ENCODE measurements around the gene OR2T27. TPM values are rescaled to one million over a fixed set of nuclear protein-coding genes. Genes with fewer than 3 reads are reported as not detected.
"Not testable (repeated sequence)": the region's sequence is repeated elsewhere in the genome, so short reads cannot be mapped to it uniquely, and the experiment has no call there.

The OR2T27 gene
- total RNA-seq, 4 donors from 2014 or later = not detected

DNA sequence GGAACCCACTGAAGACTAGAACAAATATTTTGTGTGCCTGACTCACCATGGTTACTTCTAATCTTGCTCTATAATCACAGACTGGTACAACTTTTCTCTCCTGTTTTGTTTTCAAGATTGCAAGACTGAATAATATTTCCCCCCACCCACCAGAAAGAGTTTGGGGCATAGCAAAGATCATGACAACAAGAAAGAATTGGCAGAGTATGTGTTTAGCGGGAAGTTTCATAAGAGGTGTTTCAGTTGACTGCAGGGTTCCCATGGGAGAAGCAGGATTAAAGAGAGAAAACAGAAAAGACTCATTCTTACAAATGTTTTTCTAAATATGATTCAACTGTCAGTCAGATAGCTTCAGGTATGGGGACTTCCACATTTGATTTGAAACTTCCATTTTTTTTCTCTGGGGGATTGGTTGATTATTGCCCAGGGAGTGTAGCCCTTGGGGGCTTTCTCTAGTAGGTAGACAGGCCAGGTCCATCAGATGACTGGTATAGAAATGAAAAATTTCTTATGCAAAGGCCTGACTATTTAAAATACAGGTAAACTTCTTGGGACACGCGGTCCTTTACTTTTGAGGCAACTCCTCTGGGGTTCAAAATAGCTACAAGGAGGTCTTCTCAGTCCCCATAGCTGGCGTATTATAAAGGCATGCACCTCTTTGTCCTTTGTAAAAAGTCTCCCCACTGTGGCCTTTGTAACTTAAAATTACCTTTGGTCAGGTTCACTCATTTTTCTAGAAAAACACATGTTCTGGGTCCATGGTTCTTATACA is 33.4 kb upstream of the OR2T27 start:
- H3K9me3 ChIP-seq = no peaks in the 10 kb centered on the region
- WGBS, 2 donors = 81 to 90% methylated on average over 4 of the region's 4 CpGs
- H3K4me3 ChIP-seq = no peak overlapping the region
- DNase-seq = no peak
- no peaks in the 10 kb centered on the region for H3K36me3 ChIP-seq
- no peak for TF ChIP-seq POLR2A (IDR thresholded peaks at IDR 0.05)
- TF ChIP-seq, protein P1, sequence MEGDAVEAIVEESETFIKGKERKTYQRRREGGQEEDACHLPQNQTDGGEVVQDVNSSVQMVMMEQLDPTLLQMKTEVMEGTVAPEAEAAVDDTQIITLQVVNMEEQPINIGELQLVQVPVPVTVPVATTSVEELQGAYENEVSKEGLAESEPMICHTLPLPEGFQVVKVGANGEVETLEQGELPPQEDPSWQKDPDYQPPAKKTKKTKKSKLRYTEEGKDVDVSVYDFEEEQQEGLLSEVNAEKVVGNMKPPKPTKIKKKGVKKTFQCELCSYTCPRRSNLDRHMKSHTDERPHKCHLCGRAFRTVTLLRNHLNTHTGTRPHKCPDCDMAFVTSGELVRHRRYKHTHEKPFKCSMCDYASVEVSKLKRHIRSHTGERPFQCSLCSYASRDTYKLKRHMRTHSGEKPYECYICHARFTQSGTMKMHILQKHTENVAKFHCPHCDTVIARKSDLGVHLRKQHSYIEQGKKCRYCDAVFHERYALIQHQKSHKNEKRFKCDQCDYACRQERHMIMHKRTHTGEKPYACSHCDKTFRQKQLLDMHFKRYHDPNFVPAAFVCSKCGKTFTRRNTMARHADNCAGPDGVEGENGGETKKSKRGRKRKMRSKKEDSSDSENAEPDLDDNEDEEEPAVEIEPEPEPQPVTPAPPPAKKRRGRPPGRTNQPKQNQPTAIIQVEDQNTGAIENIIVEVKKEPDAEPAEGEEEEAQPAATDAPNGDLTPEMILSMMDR (IDR thresholded peaks at IDR 0.05) = no peak
- intact Hi-C loops (cut with DNase I) = no loop called here
- no peaks in the 10 kb centered on the region for H3K27me3 ChIP-seq
- no peak overlapping the region for H3K27ac ChIP-seq
- H3K4me1 ChIP-seq = no peaks in the 10 kb centered on the region

DNA sequence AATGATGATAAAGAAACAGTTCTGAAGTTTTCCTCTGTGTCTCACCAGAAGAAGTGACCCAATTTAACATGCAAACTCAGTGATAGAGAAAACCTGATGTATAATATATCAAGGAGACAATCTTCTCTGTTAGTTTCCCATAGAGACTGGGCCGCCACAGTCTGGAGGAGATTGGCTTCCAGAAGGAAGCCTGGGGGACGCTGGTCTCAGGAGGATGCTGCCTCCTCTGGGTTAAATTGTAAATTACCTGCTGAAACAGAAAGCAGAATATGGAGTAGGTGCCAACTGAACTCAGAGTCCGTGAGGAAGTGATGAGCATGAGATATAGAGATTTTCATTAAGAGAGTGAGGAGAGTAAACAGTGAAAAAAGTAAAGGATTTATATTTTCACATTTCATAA is 31.5 kb upstream of the OR2T27 start:
- intact Hi-C loops (cut with DNase I) = no loop called here
- Histone ChIP-seq H3K4me1 (no peaks in the 10 kb centered on the region), H3K4me3 (no peak overlapping the region), H3K27me3 (no peaks in the 10 kb centered on the region), H3K36me3 (no peaks in the 10 kb centered on the region), H3K9me3 (no peaks in the 10 kb centered on the region), H3K27ac (no peak overlapping the region)
- whole genome bisulfite sequencing, 2 donors = 33 to 34% methylated on average over 3 of the region's 3 CpGs
- no peak for DNase-seq
- no peak for TF ChIP-seq POLR2A (IDR thresholded peaks at IDR 0.05)
- TF ChIP-seq, protein P1 (IDR thresholded peaks at IDR 0.05) = no peak

DNA sequence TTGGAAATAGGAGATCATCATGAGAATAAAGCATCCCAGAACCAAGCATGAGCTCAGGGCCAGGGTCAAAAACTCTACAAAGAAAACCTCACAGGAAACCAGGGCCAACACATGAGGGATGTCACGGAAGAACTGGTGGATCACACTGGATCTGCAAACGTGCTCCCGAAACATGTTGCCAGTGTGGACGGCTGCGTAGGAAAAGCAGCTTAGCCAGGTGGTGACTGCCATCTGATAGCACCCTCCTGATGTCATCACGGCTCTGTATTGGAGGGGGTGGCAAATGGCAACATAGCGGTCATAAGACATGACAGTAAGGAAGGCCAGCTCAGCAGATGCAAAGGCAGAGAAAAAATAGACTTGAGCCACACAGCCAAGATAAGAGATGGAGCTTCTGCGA is 26.3 kb upstream of the OR2T27 start:
- WGBS, 2 donors = 76 to 78% methylated on average over 8 of the region's 8 CpGs

DNA sequence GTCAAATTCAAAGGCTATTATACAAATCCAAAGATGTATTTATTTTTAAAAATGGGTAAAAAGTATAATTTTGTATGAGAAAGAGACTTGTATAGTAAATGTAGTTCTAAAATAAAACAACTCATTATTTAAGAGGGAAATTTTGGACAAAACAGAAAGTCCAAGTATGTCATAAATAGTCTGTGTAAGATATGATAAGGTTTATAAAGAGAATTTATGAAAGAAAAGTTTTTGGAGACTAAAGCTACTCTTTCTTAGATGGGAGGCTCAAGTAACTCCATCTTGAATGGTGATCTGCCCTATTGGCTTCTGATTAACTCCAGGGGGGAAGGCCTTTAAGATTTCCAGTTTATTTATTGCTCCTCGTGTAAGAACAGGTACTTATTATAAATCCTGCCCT is 14.7 kb upstream of the OR2T27 start:
- Histone ChIP-seq H3K27me3 (no peaks in the 10 kb centered on the region), H3K27ac (no peak overlapping the region), H3K4me3 (no peak overlapping the region), H3K9me3 (peaks cover 0 to 6% (median 5%) of the 10 kb centered on the region in 3 donors), H3K4me1 (no peaks in the 10 kb centered on the region), H3K36me3 (no peaks in the 10 kb centered on the region)
- DNase-seq = no peak
- TF ChIP-seq, protein P1 (IDR thresholded peaks at IDR 0.05) = no peak
- TF ChIP-seq POLR2A (IDR thresholded peaks at IDR 0.05) = no peak
- WGBS, 2 donors = 40 to 41% methylated on average over 1 of the region's 1 CpG
- intact Hi-C loops (cut with DNase I) = no loop called here

More for the DNA sequence above, 26.3 kb upstream of the OR2T27 start:
- Histone ChIP-seq H3K4me1 (no peaks in the 10 kb centered on the region), H3K27me3 (no peaks in the 10 kb centered on the region), H3K4me3 (no peak overlapping the region), H3K36me3 (no peaks in the 10 kb centered on the region), H3K27ac (no peak overlapping the region), H3K9me3 (no peaks in the 10 kb centered on the region)
- TF ChIP-seq, protein P1 (IDR thresholded peaks at IDR 0.05) = no peak
- no peak for TF ChIP-seq POLR2A (IDR thresholded peaks at IDR 0.05)
- DNase-seq = no peak
- intact Hi-C loops (cut with DNase I) = no loop called here

DNA sequence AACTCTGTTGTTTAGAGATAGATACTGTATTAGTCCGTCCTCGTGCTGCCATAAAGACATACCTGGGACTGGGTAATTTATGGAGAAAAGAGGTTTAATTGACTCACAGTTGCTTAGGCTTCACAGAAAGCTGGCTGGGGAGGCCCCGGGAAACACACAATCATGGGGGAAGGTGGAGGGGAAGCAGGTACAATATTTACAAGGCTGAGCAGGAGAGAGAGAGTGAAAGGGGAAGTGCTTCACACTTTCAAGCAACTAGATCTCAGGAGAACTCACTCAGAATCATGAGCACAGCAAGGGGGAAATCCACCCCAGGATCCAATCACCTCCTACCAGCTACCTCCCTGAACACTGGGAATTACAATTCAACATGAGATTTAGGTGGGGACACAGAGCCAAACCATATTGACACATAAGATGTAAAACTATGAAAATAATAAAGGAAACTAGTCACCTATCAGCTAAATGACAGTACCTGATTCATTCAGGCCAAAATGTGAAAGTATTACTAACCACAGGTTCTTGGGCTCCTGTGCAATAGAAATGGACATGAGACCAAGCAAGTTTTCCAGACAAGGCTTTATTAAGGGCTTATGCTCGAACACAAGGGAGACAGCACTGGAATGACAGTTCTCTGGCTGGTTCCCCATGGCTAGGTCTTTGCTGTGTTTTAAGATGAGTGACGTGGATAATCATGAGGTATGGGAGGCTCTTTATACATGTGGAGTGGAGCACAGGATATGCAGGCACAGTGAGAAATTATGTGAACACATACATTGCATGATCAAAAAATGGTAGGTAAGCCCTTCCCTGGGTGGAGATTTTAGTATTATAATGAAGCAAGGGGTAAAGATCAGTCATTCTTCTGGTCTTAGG is 8.4 kb upstream of the OR2T27 start:
- H3K4me1 ChIP-seq; DNase-seq; intact Hi-C loops (cut with DNase I); H3K9me3 ChIP-seq; H3K27ac ChIP-seq; H3K27me3 ChIP-seq; H3K4me3 ChIP-seq; H3K36me3 ChIP-seq: not testable (repeated sequence)
- WGBS, 2 donors = 56 to 61% methylated on average over 5 of the region's 5 CpGs

DNA sequence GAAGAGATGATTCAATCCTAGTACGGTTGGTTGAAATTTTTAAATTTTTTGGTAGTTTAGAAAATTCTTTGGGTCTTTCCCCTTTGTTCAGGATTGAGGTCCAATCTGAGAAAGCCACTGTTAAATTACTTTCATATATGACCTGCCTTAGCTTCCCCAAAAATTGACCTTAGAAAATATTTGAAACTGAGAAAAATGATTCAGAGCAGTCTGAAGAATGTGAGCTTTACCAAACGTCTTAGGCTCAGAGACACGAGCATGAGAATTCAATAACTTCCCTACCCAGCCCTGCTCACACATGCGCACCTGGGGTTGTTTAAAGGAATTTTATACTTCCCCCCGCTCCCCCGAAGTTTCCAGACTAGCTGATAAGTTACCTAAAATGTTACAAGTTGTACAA is 1.5 kb upstream of the OR2T27 start:
- H3K27me3 ChIP-seq; H3K4me1 ChIP-seq; H3K9me3 ChIP-seq; H3K4me3 ChIP-seq; H3K27ac ChIP-seq; DNase-seq; H3K36me3 ChIP-seq; intact Hi-C loops (cut with DNase I): not testable (repeated sequence)
- 81 to 91% methylated on average over 1 to 3 of the region's 6 CpGs for WGBS, 2 donors

DNA sequence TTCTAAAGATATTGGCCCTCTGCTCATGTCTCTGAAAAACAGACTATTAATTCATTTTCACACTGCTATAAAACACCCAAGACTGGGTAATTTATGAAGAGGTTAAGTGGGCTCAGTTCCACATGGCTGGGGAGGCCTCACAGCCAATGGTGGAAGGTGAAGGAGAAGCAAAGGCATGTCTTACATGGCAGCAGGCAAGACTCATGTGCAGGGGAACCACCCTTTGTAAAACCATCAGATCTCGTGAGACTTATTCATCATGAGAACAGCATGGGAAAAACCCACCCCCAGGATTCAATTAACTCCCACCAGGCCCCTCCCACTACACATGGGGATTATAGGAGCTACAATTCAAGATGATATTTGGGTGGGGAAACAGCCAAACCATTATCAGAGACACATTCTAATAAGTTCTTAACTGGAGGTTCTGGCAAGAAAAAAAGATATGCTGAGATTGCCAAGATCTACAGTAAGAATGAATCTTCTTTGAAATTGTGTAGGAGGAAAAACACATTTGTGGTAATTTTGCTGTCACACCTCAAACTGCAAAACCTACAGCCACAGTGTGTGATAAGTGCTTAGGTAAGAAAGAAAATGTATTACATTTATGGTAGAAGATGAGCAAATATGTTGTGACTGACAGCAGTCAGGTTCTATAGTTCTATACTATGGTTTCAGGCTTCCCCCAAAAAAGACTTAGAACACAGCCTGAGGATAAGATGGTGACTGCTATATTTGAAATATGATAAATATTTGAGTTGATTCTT is 6.4 kb downstream of the OR2T27 start:
- H3K27ac ChIP-seq, H3K4me1 ChIP-seq: not testable (repeated sequence)
- no CpG with 5 or more reads among the region's 1 CpG for WGBS, 2 donors

DNA sequence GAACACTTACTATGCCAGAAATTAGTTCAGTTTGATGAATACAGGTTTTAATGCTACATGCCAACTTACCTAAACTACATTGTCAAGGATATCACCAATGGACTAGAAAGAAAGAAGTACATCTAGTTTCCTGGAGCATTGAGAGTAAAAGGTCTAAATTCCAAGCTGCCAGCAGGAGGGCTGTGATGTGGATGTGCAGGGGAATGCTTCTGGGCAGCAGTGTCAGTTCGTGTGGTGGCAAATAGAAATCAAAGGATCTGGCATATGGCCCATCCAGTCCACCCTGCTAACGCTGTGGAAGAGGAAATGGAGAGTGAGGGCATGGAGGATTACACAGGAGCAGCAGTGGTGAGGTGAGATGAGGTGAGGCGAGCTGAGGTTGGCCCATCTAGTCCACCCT is 10.2 kb downstream of the OR2T27 start, which contains the start of gene OR2T35:
Gene OR2T35 (minus strand): TSS at position 101 of the 400 bp plus-strand sequence. CDS start 6,020 bp downstream, outside the sequence.
- H3K27me3 ChIP-seq; intact Hi-C loops (cut with DNase I); H3K4me1 ChIP-seq; H3K27ac ChIP-seq; H3K9me3 ChIP-seq; DNase-seq; H3K36me3 ChIP-seq; H3K4me3 ChIP-seq: not testable (repeated sequence)
- 67% methylated on average over 1 of the region's 3 CpGs; no CpG with 5 or more reads in 1 of the 2 donors for WGBS, 2 donors

More for the DNA sequence above, 6.4 kb downstream of the OR2T27 start:
- intact Hi-C loops (cut with DNase I); DNase-seq; H3K27me3 ChIP-seq; H3K36me3 ChIP-seq; H3K9me3 ChIP-seq; H3K4me3 ChIP-seq: not testable (repeated sequence)
